WERI-Rb-1 (cell line): ENCODE data around the gene TBRG4.

Source experiments
- DNase-seq: peaks from one replicate; pipeline ENCODE4 v3.0.0-alpha.2; 2020
- H3K27ac ChIP-seq: fragments of 250-450 bp; sonication (Bioruptor Pico); 2 replicates; pipeline ENCODE4 v1.5.1; 2020; ENCODE audit warnings: mild to moderate bottlenecking, moderate library complexity
- H3K27me3 ChIP-seq: fragments of 250-450 bp; sonication (Bioruptor Pico); 2 replicates; pipeline ENCODE4 v1.5.1; 2021; ENCODE audit warnings: mild to moderate bottlenecking, low read depth, moderate library complexity; ENCODE audit not compliant: insufficient read depth, severe bottlenecking
- H3K36me3 ChIP-seq: fragments of 250-450 bp; sonication (Bioruptor Pico); 2 replicates; pipeline ENCODE4 v1.5.1; 2020; ENCODE audit warnings: mild to moderate bottlenecking, moderate library complexity
- H3K4me3 ChIP-seq: 2 replicates; pipeline ENCODE4 v1.5.1; 2011; ENCODE audit warnings: low read depth, mild to moderate bottlenecking, control low read depth, low read length
- H3K9me3 ChIP-seq: fragments of 250-450 bp; sonication (Bioruptor Pico); 2 replicates; pipeline ENCODE4 v1.5.1; 2021; ENCODE audit warnings: mild to moderate bottlenecking, moderate library complexity; ENCODE audit not compliant: severe bottlenecking
- TF ChIP-seq, protein P1 (sequence below): IDR thresholded peaks from 2 replicates; pipeline ENCODE4 v1.5.1; 2011; ENCODE audit warnings: low read depth, mild to moderate bottlenecking, control low read depth, inconsistent platforms, low read length

The TBRG4 gene

DNA sequence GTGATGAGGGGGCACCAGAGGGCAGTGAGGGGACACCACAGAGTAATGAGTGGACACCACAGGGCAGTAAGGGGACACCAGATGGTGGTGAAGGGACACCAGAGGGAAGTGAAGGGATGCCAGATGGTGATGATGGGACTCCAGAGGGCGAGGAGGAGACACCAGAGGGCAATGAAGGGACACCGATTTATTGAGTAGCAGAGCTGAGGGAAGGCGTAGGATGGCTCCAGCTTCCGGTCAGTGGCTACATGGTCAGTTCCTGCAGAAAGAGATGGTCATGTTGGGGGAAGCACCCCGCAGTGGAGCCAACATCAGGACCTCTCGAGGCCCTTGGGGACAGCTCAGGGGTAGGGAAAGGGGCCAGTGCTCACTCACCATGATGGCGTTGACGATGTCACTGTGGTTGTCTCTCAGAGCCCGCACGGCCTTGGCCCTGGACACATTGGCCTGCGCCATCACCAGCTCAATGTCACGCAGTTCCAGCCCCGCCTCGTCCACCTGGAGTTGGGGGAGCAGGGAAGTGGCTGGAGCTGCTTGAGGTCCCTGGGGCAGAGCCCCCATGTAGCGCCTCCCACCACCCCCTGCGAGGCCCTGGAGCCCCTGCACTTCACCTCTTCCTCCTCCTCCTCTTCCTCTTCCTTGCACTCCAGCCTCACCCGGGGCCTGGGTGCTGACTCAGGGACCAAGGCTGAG is 31.1 kb downstream of the TBRG4 start:
- H3K27me3 ChIP-seq: no peaks in the 10 kb centered on the region
- TF ChIP-seq, protein P1, sequence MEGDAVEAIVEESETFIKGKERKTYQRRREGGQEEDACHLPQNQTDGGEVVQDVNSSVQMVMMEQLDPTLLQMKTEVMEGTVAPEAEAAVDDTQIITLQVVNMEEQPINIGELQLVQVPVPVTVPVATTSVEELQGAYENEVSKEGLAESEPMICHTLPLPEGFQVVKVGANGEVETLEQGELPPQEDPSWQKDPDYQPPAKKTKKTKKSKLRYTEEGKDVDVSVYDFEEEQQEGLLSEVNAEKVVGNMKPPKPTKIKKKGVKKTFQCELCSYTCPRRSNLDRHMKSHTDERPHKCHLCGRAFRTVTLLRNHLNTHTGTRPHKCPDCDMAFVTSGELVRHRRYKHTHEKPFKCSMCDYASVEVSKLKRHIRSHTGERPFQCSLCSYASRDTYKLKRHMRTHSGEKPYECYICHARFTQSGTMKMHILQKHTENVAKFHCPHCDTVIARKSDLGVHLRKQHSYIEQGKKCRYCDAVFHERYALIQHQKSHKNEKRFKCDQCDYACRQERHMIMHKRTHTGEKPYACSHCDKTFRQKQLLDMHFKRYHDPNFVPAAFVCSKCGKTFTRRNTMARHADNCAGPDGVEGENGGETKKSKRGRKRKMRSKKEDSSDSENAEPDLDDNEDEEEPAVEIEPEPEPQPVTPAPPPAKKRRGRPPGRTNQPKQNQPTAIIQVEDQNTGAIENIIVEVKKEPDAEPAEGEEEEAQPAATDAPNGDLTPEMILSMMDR: no peak
- H3K36me3 ChIP-seq: peaks cover 22% of the 10 kb centered on the region
- no peak overlapping the region for H3K27ac ChIP-seq
- H3K4me3 ChIP-seq: no peak overlapping the region
- DNase-seq: peak; percentile 46
- no peaks in the 10 kb centered on the region for H3K9me3 ChIP-seq

DNA sequence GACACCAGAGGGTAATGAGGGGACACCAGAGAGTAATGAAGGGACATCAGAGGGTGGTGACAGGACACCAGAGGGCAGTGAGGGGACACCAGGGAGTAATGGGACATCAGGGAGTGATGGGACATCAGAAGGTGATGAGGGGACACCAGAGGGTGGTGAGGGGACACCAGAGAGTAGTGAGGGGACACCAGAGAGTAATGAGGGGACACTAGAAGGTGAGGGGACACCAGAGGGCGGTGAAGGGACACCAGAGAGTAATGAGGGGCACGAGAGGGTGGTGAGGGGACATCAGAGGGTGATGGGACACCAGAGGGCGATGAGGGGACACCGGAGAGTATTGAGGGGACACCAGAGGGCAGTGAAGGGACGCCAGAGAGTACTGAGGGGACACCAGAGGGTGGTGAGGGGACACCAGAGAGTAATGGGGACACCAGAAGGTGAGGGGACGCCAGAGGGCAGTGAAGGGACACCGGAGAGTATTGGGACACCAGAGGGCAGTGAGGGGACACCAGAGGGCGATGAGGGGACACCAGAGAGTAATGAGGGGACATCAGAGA is 33.3 kb downstream of the TBRG4 start:
- no peak for DNase-seq
- Histone ChIP-seq H3K36me3 (peaks cover 26% of the 10 kb centered on the region), H3K27ac (no peak overlapping the region), H3K4me3 (no peak overlapping the region), H3K9me3 (no peaks in the 10 kb centered on the region), H3K27me3 (no peaks in the 10 kb centered on the region)
- TF ChIP-seq, protein P1: no peak

DNA sequence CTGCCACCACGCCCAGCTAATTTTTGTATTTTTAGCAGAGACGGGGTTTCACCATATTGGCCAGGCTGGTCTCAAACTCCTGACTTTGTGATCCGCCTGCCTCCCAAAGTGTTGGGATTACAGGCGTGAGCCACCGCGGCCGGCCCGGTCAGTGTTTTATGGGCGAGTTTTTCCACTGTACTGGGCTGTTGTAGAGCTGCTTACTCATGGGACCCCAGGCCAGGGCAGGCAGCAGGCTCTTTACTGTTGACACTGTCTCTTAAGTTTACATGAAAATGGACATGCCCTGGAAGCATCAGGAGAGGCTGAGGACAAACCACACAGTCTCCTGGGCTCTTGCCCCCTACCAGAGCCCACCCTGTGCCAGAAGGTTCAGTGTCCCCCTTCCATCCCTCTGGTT is 33.9 kb downstream of the TBRG4 start:
- Histone ChIP-seq H3K9me3 (no peaks in the 10 kb centered on the region), H3K27ac (no peak overlapping the region), H3K27me3 (no peaks in the 10 kb centered on the region), H3K4me3 (no peak overlapping the region), H3K36me3 (peaks cover 31% of the 10 kb centered on the region)
- TF ChIP-seq, protein P1: no peak
- DNase-seq: no peak

DNA sequence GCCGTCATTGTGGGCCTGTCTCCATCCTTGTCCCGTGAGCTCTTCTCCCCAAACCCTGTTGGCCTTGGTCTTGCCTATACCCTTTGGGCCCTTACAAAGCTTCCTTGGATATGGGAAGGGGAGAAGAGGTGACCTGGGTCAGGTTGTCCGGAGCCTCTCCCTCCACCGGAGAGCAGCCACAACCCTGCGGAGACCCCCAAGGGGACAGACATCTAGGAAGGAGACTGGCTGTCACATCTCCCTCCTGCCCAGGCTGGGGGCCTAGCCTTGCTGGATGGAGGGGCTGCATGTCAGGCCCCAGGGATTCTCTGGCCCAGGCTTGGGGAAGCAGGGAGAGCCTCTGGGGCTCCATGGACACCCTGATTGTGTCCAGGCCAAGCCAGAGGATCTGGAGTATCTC is 34.6 kb downstream of the TBRG4 start:
- no peaks in the 10 kb centered on the region for H3K27me3 ChIP-seq
- no peak overlapping the region for H3K27ac ChIP-seq
- H3K4me3 ChIP-seq: no peak overlapping the region
- H3K36me3 ChIP-seq: peaks cover 36% of the 10 kb centered on the region
- H3K9me3 ChIP-seq: no peaks in the 10 kb centered on the region
- DNase-seq: no peak
- TF ChIP-seq, protein P1: no peak

DNA sequence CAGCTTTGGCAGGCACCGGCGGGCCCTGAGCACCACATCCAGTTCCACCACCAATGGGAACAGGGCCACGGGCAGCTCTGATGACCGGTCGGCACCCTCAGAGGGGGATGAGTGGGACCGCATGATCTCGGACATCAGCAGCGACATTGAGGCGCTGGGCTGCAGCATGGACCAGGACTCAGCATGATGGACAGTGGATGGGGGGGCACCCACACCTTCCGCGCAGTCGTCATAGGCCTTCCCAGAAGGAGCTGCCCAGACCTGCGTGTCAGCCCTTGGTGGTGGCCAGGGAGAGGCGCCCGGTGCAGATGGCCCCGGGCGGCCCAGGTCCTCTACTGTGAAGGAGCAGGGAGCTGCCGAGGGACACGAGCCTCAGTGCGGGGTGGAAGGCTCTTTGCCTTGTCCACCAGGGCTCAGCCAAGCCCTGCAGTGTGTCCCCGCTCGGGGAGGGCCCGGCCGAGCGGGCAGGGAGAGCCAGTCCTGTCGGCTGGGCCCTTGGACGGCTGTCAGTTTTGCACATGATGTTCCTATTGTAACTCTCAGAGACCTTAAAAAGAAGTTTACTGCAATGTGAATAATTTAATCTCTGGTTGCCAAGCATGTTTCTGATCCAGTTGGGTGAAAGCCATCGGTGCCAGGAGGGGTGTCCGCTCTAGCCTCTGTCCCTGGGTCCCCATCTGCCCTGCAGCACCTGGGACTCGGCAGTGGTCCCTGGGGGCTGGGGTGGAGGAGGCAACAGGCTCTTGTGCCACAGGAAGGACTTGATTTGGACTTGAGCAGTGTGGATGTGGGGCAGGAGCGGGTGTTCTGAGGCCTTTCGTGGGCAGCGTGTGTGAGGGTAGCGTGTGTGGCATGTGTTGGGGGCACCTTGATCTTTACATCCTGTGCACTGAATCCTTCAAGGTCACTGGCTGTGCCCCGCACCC is 35.4 kb downstream of the TBRG4 start:
- Histone ChIP-seq H3K27ac (no peak overlapping the region), H3K4me3 (no peak overlapping the region), H3K9me3 (no peaks in the 10 kb centered on the region), H3K27me3 (no peaks in the 10 kb centered on the region), H3K36me3 (peaks cover 40% of the 10 kb centered on the region)
- DNase-seq: no peak
- TF ChIP-seq, protein P1: no peak
